Measurements from ENCODE around the gene COPS4.
"Not testable (repeated sequence)": the region's sequence is repeated elsewhere in the genome, so short reads cannot be mapped to it uniquely, and the experiment has no call there.

Gene COPS4

DNA sequence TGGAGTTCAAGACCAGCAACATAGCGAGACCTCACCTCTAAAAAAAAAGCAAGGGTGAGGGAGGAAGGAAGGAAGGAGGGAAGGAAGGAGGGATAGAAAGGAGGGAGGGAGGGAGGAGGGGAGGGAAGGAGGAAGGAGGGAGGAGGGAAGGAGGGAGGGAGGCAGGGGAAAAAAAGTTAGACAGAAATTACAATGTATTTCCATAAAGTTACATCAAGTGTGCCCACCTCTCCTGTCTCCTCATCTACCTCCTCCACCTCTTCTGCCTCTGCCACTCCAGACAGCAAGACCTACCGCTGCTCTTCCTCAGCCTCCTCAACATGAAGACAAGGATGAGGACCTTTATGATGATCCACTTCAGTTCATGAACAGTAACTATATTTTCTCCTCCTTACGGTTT lies 32.7 kb upstream of the COPS4 start:
- no peak for DNase-seq (ENCODE audit: low read depth)
- in situ Hi-C loops (cut with HindIII; ENCODE audit: low sequenced_read_pairs): no loop called here
- no peak for TF ChIP-seq CTCF (IDR thresholded peaks at IDR 0.05; ENCODE audit: low read depth, low read length, missing control alignments)
- no peak overlapping the region for H3K4me3 ChIP-seq (ENCODE audit: low read depth, low read length)

GRCh38 chr4:83003044-83003791 lies 31.8 kb upstream of the COPS4 start:
- in situ Hi-C loops (cut with HindIII; ENCODE audit: low sequenced_read_pairs); H3K4me3 ChIP-seq (ENCODE audit: low read depth, low read length); DNase-seq (ENCODE audit: low read depth): not testable (repeated sequence)

- DNase-seq (ENCODE audit: low read depth): no peak
- in situ Hi-C loops (cut with HindIII; ENCODE audit: low sequenced_read_pairs): loop anchor here (5.0 kb wide), 1 partner anchor 107 kb away; the partner anchor contains the start of gene THAP9
- no peak for TF ChIP-seq CTCF (IDR thresholded peaks at IDR 0.05; ENCODE audit: low read depth, low read length, missing control alignments)
- H3K4me3 ChIP-seq (ENCODE audit: low read depth, low read length): peak overlapping the region; percentile 91
Observed at GRCh38 chr4:83009529-83009928, 25.5 kb upstream of the COPS4 start.

- TF ChIP-seq CTCF (IDR thresholded peaks at IDR 0.05; ENCODE audit: low read depth, low read length, missing control alignments): no peak
- in situ Hi-C loops (cut with HindIII; ENCODE audit: low sequenced_read_pairs): no loop called here
- peak overlapping the region; percentile 91 for H3K4me3 ChIP-seq (ENCODE audit: low read depth, low read length)
- DNase-seq (ENCODE audit: low read depth): no peak
Observed at GRCh38 chr4:83010111-83010521, 24.9 kb upstream of the COPS4 start.

- no peak for DNase-seq (ENCODE audit: low read depth)
- no peak for TF ChIP-seq CTCF (IDR thresholded peaks at IDR 0.05; ENCODE audit: low read depth, low read length, missing control alignments)
- in situ Hi-C loops (cut with HindIII; ENCODE audit: low sequenced_read_pairs): no loop called here
Observed at GRCh38 chr4:83010522-83011318, 24.3 kb upstream of the COPS4 start, which contains the start of gene LIN54. TSS of gene LIN54 (minus strand) at chr4:83010823. CDS start at chr4:82984844, 25,979 bp downstream.

GRCh38 chr4:83011689-83012199 lies 23.2 kb upstream of the COPS4 start:
- H3K4me3 ChIP-seq (ENCODE audit: low read depth, low read length): peak overlapping the region; percentile 71
- DNase-seq (ENCODE audit: low read depth): no peak
- TF ChIP-seq CTCF (IDR thresholded peaks at IDR 0.05; ENCODE audit: low read depth, low read length, missing control alignments): no peak
- in situ Hi-C loops (cut with HindIII; ENCODE audit: low sequenced_read_pairs): no loop called here

More at GRCh38 chr4:83010522-83011318, 24.3 kb upstream of the COPS4 start, which contains the start of gene LIN54:
- H3K4me3 ChIP-seq (ENCODE audit: low read depth, low read length): peak within 1 kb of the TSS; percentile 91
